Measurements from ENCODE around the gene BRINP3.

Gene BRINP3

GRCh38 chr1:190312763-190313162 lies 164.9 kb downstream of the BRINP3 start:
- no peak for DNase-seq

DNA sequence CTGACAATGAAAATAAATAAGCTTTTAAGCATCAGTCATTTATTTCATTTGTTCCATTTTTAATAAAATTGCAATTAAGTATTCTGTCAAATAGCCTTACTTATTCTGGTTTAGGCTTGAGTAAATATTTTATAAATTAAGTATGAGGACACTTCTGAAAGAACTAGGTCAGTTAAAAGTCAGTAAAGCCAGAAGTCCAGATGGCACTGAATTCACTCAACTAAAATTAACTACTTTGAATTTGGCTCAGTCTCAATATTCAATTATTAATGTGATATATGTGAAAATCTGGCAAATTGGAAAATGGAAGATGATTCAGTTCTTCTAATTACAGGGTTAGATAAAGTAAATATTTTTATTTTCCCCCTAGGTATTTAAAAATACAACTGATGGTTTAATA lies 174.2 kb downstream of the BRINP3 start:
- no peak for DNase-seq

GRCh38 chr1:190296453-190296852 lies 181.2 kb downstream of the BRINP3 start:
- no peak for DNase-seq

DNA sequence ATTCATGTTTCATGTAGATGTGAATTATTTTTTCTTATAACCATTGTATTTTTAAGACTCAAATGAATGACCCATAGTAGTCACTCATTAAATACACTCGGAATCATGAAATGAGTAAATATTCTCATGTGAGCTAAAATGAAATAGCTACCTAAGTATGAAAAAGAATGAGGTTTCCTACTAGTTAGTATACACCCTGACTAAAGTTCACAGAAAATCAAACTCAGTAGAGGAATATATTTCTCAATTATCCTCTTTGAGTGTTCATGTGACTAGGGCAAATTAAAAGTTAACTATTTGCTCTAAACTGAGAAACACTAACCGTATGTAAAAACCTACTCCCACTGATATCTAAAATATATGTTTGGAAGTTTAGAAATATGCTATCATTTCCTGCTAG lies 187.8 kb downstream of the BRINP3 start:
- DNase-seq, result no peak

DNA sequence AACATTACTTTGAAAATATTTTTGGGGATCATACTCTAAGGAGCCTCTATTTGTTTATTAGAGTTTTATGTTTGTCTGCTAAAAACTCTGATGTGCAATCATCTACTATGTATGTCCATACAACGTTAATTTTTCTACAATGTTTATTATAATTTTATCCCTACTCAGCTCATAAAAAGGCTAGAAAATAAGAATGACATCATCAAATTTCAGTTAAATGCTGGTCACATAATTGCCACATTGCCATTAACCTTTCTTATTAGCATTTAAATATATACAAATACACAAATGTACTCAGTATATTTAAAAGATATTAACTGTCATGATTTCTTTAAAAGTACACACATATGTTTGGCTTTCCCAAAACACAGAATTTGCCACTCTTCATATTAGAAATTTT lies 191.6 kb downstream of the BRINP3 start:
- no peak for DNase-seq

GRCh38 chr1:190277107-190277506 lies 200.6 kb downstream of the BRINP3 start:
- no peak for DNase-seq

GRCh38 chr1:190274721-190275120 lies 202.9 kb downstream of the BRINP3 start:
- no peak for DNase-seq

DNA sequence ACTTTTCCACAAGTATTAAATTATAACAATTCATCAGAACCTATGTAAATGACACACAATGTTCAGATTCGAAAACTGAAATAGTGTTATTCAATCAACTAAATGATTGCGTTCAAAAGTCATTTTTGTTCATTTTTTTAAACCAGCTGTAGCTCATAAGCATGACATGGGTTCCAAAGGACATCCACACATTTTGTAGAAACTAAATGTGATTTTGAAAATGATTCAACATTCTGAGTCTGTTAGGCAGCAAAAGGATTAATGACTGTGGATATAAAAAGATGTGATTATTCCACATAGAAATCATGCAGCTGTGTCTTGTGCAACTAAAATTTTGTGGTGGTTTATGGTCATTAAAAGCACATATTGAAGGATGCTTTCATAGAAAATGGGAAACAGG lies 204.5 kb downstream of the BRINP3 start:
- DNase-seq, result no peak

GRCh38 chr1:190262538-190262937 lies 215.1 kb downstream of the BRINP3 start:
- DNase-seq, result no peak

GRCh38 chr1:190259424-190259823 lies 218.2 kb downstream of the BRINP3 start:
- no peak for DNase-seq

GRCh38 chr1:190258003-190258402 lies 219.7 kb downstream of the BRINP3 start:
- DNase-seq, result no peak

GRCh38 chr1:190252046-190252445 lies 225.6 kb downstream of the BRINP3 start:
- DNase-seq, result no peak

GRCh38 chr1:190250368-190250767 lies 227.3 kb downstream of the BRINP3 start:
- DNase-seq, result no peak

GRCh38 chr1:190244406-190244805 lies 233.3 kb downstream of the BRINP3 start:
- no peak for DNase-seq

- no peak for DNase-seq
Measured at GRCh38 chr1:190243056-190243455, 234.6 kb downstream of the BRINP3 start.

- no peak for DNase-seq
Measured at GRCh38 chr1:190226006-190226405, 251.7 kb downstream of the BRINP3 start.

GRCh38 chr1:190212450-190212849 lies 265.2 kb downstream of the BRINP3 start:
- no peak for DNase-seq

- DNase-seq, result no peak
Measured at GRCh38 chr1:190207733-190208132, 269.9 kb downstream of the BRINP3 start.

GRCh38 chr1:190205713-190206112 lies 272.0 kb downstream of the BRINP3 start:
- DNase-seq, result no peak

DNA sequence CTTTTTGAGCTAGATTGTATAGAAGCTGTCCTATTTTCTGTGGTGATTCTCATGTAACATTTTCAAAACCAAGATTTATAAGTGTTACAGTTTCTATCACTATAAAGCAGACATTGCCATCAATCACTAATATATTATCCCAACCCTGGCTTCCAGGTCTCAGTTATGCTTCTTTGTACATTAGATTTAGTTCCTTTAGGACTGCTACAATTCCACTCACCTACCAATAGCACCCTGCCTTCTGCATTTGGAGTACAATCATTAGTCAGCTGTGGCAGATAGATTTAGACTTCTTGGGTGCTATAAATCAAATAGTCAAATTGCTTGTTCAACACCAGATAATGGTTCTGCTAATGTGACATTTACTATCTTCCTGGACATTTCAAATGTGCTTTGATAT lies 281.6 kb downstream of the BRINP3 start:
- no peak for DNase-seq

DNA sequence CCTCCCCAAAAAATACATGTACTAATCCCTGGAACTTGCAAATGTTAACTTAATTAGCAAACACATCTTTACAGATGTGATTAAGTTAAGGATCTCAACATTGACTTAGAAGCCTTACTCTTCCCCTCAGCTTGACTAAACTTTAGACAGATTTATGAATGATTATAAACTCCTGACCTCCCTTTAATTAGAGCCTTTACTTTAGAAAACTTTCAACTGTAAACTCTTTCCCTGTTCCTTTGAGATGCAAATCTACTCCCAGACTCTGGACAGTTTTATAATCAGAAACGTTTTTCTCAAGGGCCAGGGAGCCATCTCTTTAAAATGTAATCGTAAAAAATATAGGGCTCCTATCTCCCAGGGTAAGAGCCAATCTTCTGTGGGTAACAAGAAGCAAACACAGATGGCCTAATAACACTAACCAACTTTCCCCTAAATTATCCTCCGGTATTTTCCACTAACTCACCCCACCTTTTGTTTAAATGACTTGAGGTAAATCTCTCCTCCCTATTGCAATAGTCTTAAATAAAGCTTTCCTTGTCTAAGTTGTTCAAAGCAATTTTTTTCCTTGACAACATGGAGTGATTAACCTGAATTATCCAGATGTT lies 284.1 kb downstream of the BRINP3 start:
- no peak for DNase-seq

DNA sequence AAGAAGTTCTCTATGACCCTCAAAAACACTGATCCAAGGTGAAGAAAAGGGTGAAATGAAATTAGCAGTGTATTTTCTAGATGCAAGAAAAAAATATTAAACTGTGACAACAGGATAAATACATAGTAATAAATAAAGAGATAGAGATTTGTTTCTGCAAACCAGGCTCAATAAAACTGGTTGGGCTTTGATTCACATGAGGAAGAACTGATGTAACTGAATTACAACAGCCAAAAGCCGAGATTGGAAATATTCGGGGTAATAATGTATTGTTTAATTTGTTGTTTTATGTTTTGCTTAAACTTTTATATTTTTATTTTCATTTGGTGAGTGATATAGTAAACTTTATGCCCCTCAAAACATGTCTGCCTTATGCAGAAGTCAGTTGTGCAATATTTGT lies 285.0 kb downstream of the BRINP3 start:
- no peak for DNase-seq

- no peak for DNase-seq
Measured at GRCh38 chr1:190183588-190183987, 294.1 kb downstream of the BRINP3 start.

GRCh38 chr1:190179817-190180216 lies 297.8 kb downstream of the BRINP3 start:
- no peak for DNase-seq

DNA sequence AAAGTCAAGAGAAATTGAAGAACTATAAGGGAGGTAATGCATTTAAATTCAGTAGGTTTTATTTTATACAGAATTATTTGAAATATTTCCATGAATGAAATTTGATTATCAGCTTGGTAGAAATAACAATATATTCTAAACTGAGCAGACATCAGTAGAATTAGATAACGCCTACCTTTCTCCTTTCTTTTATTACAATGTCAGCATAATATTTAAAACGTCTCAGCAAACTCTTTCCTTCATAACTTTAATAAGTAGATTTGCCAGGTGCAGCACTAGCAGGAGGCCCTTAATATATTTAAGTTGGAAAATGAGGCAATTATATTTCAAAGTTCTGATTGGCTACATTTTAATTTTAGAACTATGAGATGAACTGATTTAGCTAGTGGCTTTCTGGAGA lies 298.8 kb downstream of the BRINP3 start:
- no peak for DNase-seq

- no peak for DNase-seq
Measured at GRCh38 chr1:190177555-190177954, 300.1 kb downstream of the BRINP3 start.

All from GF-D8 (cell line).